HCT116 (cell line): Measurements from ENCODE around the gene DENND1A. TPM values are rescaled to one million over a fixed set of nuclear protein-coding genes. Genes with fewer than 3 reads are reported as not detected.

Experiments used
- ATAC-seq: fragments of 200-7000 bp; cut with Tn5 transposase; 2 replicates; pipeline ENCODE4 v1.9.1; 2020; ENCODE audit warnings: mild to moderate bottlenecking, moderate library complexity
- BruUV-seq: library from RNA; stranded (reverse); fragments of 400-500 nt; replicated peaks from 2 replicates; lab custom pipeline; 2021; lab: Mats Ljungman, UMichigan
- CTCF ChIA-PET: fragments of 300-600 bp; sonication (Branson Sonifier 250); formaldehyde crosslinking; loops from one replicate; lab custom pipeline; 2021; ENCODE audit warnings: antibody characterized with exemption; lab: Charles Lee
- POLR2A ChIA-PET: fragments of 300-600, 350-600 bp; sonication (Branson Sonifier 250); formaldehyde crosslinking; loops from one replicate; lab custom pipeline; 2021; ENCODE audit warnings: antibody characterized with exemption; lab: Charles Lee
- RAD21 ChIA-PET, 2 experiments: fragments of 300-600 bp; sonication (Branson Sonifier 250); formaldehyde crosslinking; loops; one replicate each; lab custom pipeline; 2023; ENCODE audit warnings: low total read pairs in 2 of 2; ENCODE audit not compliant: uncharacterized antibody in 2 of 2, unreplicated experiment in 2 of 2, low non-redundant PET in 1 of 2; lab: Charles Lee
- DNase-seq: peaks from one replicate; pipeline ENCODE4 v3.0.0-alpha.2; 2010; ENCODE audit warnings: low read depth, low spot score
- H2AFZ ChIP-seq: fragments of 200-600 bp; shearing (Covaris generic), sonication (generic); 2 replicates; pipeline ENCODE4 v1.6.1; 2017; ENCODE audit warnings: low read depth, mixed run types, mixed read lengths, antibody characterized with exemption, low read length; ENCODE audit not compliant: poor library complexity, severe bottlenecking
- H3K27ac ChIP-seq: 2 replicates; pipeline ENCODE4 v1.5.1; 2012; ENCODE audit warnings: low read depth, low read length
- H3K27me3 ChIP-seq: fragments of 200-600 bp; sonication (generic); 2 replicates; pipeline ENCODE4 v1.6.1; 2016; ENCODE audit warnings: mixed run types, low read length, mixed read lengths; ENCODE audit not compliant: insufficient read depth
- H3K36me3 ChIP-seq, 2 experiments: fragments of 200-500 bp in 1 of 2; fragments of 200-600 bp in 1 of 2; sonication (Bioruptor generic) in 1 of 2; sonication (generic) in 1 of 2; 2 replicates each; pipeline versions ENCODE4 v1.5.1 to v1.6.1; 2014 to 2016; ENCODE audit warnings: low read length in 2 of 2, inconsistent platforms in 1 of 2, mixed read lengths in 1 of 2, mixed run types in 1 of 2; ENCODE audit not compliant: insufficient read depth in 2 of 2, control insufficient read depth in 1 of 2
- H3K4me1 ChIP-seq, 2 experiments: fragments of 200-600 bp in 1 of 2; sonication (generic) in 1 of 2; 2 replicates each; pipeline versions ENCODE4 v1.5.1 to v1.6.1; 2012 to 2017; ENCODE audit warnings: low read length in 2 of 2, inconsistent platforms in 1 of 2, mild to moderate bottlenecking in 1 of 2, mixed read lengths in 1 of 2, mixed run types in 1 of 2, moderate library complexity in 1 of 2; ENCODE audit not compliant: insufficient read depth in 2 of 2, control insufficient read depth in 1 of 2
- H3K4me2 ChIP-seq: fragments of 200-600 bp; sonication (generic); 2 replicates; pipeline ENCODE4 v1.6.1; 2017; ENCODE audit warnings: mixed run types, low read length, mixed read lengths
- H3K4me3 ChIP-seq, 2 experiments: fragments of 200-600 bp in 1 of 2; sonication (generic) in 1 of 2; replicated peaks in 1 of 2; 2 replicates each; pipeline ENCODE4 v1.5.1; 2011 to 2016; ENCODE audit warnings: low read length in 2 of 2, control low read depth in 1 of 2, low read depth in 1 of 2, mild to moderate bottlenecking in 1 of 2, mixed read lengths in 1 of 2, mixed run types in 1 of 2
- H3K79me2 ChIP-seq: fragments of 200-600 bp; sonication (generic); 2 replicates; pipeline ENCODE4 v1.6.1; 2017; ENCODE audit warnings: mild to moderate bottlenecking, mixed run types, low read length, moderate library complexity, mixed read lengths; ENCODE audit not compliant: insufficient read depth
- H3K9ac ChIP-seq: fragments of 200-600 bp; sonication (generic); 2 replicates; pipeline ENCODE4 v1.6.1; 2016; ENCODE audit warnings: low read length, mixed read lengths
- H3K9me2 ChIP-seq: fragments of 200-600 bp; sonication (generic), shearing (Covaris generic); 2 replicates; pipeline ENCODE4 v1.6.1; 2017; ENCODE audit warnings: mixed run types, mild to moderate bottlenecking, moderate library complexity; ENCODE audit not compliant: insufficient read depth
- H3K9me3 ChIP-seq, 2 experiments: fragments of 200-500 bp in 1 of 2; fragments of 200-600 bp in 1 of 2; sonication (Bioruptor generic) in 1 of 2; sonication (generic) in 1 of 2; 2 replicates each; pipeline ENCODE4 v1.6.1; 2014 to 2017; ENCODE audit warnings: low read length in 2 of 2, mixed read lengths in 2 of 2, inconsistent platforms in 1 of 2, low read depth in 1 of 2, mild to moderate bottlenecking in 1 of 2, mixed run types in 1 of 2, moderate library complexity in 1 of 2; ENCODE audit not compliant: control insufficient read depth in 1 of 2, insufficient read depth in 1 of 2
- H4K20me1 ChIP-seq: fragments of 200-600 bp; sonication (generic), shearing (Covaris generic); 2 replicates; pipeline ENCODE4 v1.6.1; 2017; ENCODE audit warnings: mixed run types, mild to moderate bottlenecking, moderate library complexity; ENCODE audit not compliant: insufficient read depth
- ATF3 ChIP-seq: IDR thresholded peaks from 2 replicates; pipeline ENCODE4 v1.6.1; 2012
- CBX3 ChIP-seq: IDR thresholded peaks from 2 replicates; pipeline ENCODE4 v1.6.1; 2012; ENCODE audit warnings: low read depth
- CTCF ChIP-seq, 3 experiments: fragments of 200-600 bp in 1 of 3; sonication (generic) in 1 of 3; IDR thresholded peaks in 2 of 3; conservative IDR thresholded peaks in 1 of 3; 2 replicates each; pipeline ENCODE4 v1.5.1; 2012 to 2017; ENCODE audit warnings: low read depth in 2 of 3, low read length in 2 of 3, antibody characterized with exemption in 1 of 3, borderline replicate concordance in 1 of 3, control low read depth in 1 of 3, mild to moderate bottlenecking in 1 of 3, mixed read lengths in 1 of 3, mixed run types in 1 of 3, moderate library complexity in 1 of 3; ENCODE audit not compliant: insufficient read depth in 1 of 3
- EGR1 ChIP-seq: IDR thresholded peaks from 2 replicates; pipeline ENCODE4 v1.6.1; 2012; ENCODE audit warnings: low read depth
- ELF1 ChIP-seq: IDR thresholded peaks from 2 replicates; pipeline ENCODE4 v1.6.1; 2012; ENCODE audit warnings: low read depth, borderline replicate concordance
- EZH2 ChIP-seq: fragments of 200-600 bp; sonication (generic); IDR thresholded peaks from 2 replicates; pipeline ENCODE4 v1.6.1; 2017; ENCODE audit warnings: antibody characterized with exemption, mixed run types
- EZH2phosphoT487 ChIP-seq: fragments of 200-600 bp; IDR thresholded peaks from 2 replicates; pipeline ENCODE4 v1.6.1; 2018; ENCODE audit warnings: antibody characterized with exemption, borderline replicate concordance
- FOSL1 ChIP-seq: IDR thresholded peaks from 2 replicates; pipeline ENCODE4 v1.6.1; 2012; ENCODE audit warnings: low read depth
- JUND ChIP-seq: IDR thresholded peaks from 2 replicates; pipeline ENCODE4 v1.6.1; 2012
- MAX ChIP-seq: IDR thresholded peaks from 2 replicates; pipeline ENCODE4 v1.6.1; 2012
- RAD21 ChIP-seq: IDR thresholded peaks from 2 replicates; pipeline ENCODE4 v1.6.1; 2012; ENCODE audit warnings: low read depth, mild to moderate bottlenecking
- REST ChIP-seq: IDR thresholded peaks from 2 replicates; pipeline ENCODE4 v1.6.1; 2012; ENCODE audit warnings: low read depth
- SIN3A ChIP-seq: IDR thresholded peaks from 2 replicates; pipeline ENCODE4 v1.6.1; 2012; ENCODE audit warnings: low read depth
- SP1 ChIP-seq: IDR thresholded peaks from 2 replicates; pipeline ENCODE4 v1.6.1; 2012; ENCODE audit warnings: low read depth
- TCF7L2 ChIP-seq: IDR thresholded peaks from 2 replicates; pipeline ENCODE4 v1.7.0; 2011; ENCODE audit warnings: borderline replicate concordance, inconsistent platforms; ENCODE audit not compliant: insufficient read depth, insufficient read length; ENCODE audit errors: extremely low read depth
- YY1 ChIP-seq: IDR thresholded peaks from 2 replicates; pipeline ENCODE4 v1.6.1; 2011; ENCODE audit warnings: low read length, low read depth, moderate library complexity, mild to moderate bottlenecking; ENCODE audit not compliant: insufficient replicate concordance; ENCODE audit errors: extremely low read depth
- ZFX ChIP-seq: fragments of 450-650 bp; IDR thresholded peaks from 2 replicates; pipeline ENCODE4 v1.6.1; 2017
- ZNF274 ChIP-seq: fragments of 200-500 bp; sonication (Bioruptor generic); IDR thresholded peaks from 2 replicates; pipeline ENCODE4 v1.6.1; 2014; ENCODE audit warnings: mild to moderate bottlenecking, low read depth, low read length, inconsistent platforms
- intact Hi-C: fragments of 100-400 bp; cut with micrococcal nuclease; formaldehyde crosslinking; loops from 2 replicates; pipeline ENCODE4 v1.10.0; 2022
- total RNA-seq: library from RNA; stranded (reverse); gene quantifications from one replicate; pipeline ENCODE4 v1.2.1, GENCODE V29; 2021; ENCODE audit not compliant: unreplicated experiment

DENND1A gene
- total RNA-seq, 1 experiment from 2014 or later, result 33.0 TPM

GRCh38 chr9:123682746-123683145, 247.2 kb downstream of the DENND1A start:
- no peak for TF ChIP-seq REST
- TF ChIP-seq CTCF (IDR thresholded peaks at IDR 0.05 in 2 of 3, conservative IDR thresholded peaks at IDR 0.05 in 1 of 3; ENCODE audit: borderline replicate concordance in 1 of 3, insufficient read depth in 1 of 3, low read depth in 2 of 3, low read length in 2 of 3), result no peak
- no peak for TF ChIP-seq ATF3
- no peak for TF ChIP-seq SP1
- TF ChIP-seq ZFX, result no peak
- TF ChIP-seq EZH2, result no peak
- TF ChIP-seq MAX, result no peak
- TF ChIP-seq EGR1, result no peak
- TF ChIP-seq ELF1, result no peak
- TF ChIP-seq JUND, result no peak
- no peak for TF ChIP-seq ZNF274
- no peak for TF ChIP-seq FOSL1
- no peak for TF ChIP-seq YY1
- no peak for TF ChIP-seq SIN3A
- TF ChIP-seq EZH2phosphoT487, result no peak
- no peak for TF ChIP-seq TCF7L2
- no peak for TF ChIP-seq CBX3
- no peak for TF ChIP-seq RAD21
- RAD21 ChIA-PET, result no interaction called here
- DNase-seq (no peak), ATAC-seq (no peak)
- H4K20me1 ChIP-seq, result no peaks in the 10 kb centered on the region; the same call in 1 of the 2 replicates
- intact Hi-C loops, result no loop called here
- POLR2A ChIA-PET, result no interaction called here
- no peaks in the 10 kb centered on the region for H3K36me3 ChIP-seq
- no peak overlapping the region for H2AFZ ChIP-seq
- H3K79me2 ChIP-seq, result no peaks in the 10 kb centered on the region
- H3K27ac ChIP-seq, result no peak overlapping the region
- CTCF ChIA-PET, result no interaction called here
- H3K9me3 ChIP-seq, result no peaks in the 10 kb centered on the region
- no TSS peak for BruUV-seq
- H3K4me2 ChIP-seq, result no peak overlapping the region
- peaks cover 0 to 7% of the 10 kb centered on the region in 2 experiments; a peak in 2 of 4 replicates for H3K4me1 ChIP-seq
- no peaks in the 10 kb centered on the region for H3K9me2 ChIP-seq
- H3K4me3 ChIP-seq, result no peak overlapping the region
- no peak overlapping the region for H3K9ac ChIP-seq
- no peaks in the 10 kb centered on the region for H3K27me3 ChIP-seq
